HFF-Myc (cell line): ENCODE results near the gene ARMH4.

Experiments
- DNase-seq: peaks from one replicate; pipeline ENCODE4 v3.0.0-alpha.2; 2011; ENCODE audit warnings: low read depth; ENCODE audit errors: extremely low read depth
- H3K4me3 ChIP-seq: replicated peaks from 2 replicates; pipeline ENCODE4 v1.5.1; 2011; ENCODE audit warnings: low read depth, mild to moderate bottlenecking, control low read depth, low read length
- CTCF ChIP-seq: IDR thresholded peaks from 2 replicates; pipeline ENCODE4 v1.5.1; 2012; ENCODE audit warnings: mild to moderate bottlenecking, low read depth, low read length, control low read depth; ENCODE audit errors: missing control alignments

Gene ARMH4

DNA sequence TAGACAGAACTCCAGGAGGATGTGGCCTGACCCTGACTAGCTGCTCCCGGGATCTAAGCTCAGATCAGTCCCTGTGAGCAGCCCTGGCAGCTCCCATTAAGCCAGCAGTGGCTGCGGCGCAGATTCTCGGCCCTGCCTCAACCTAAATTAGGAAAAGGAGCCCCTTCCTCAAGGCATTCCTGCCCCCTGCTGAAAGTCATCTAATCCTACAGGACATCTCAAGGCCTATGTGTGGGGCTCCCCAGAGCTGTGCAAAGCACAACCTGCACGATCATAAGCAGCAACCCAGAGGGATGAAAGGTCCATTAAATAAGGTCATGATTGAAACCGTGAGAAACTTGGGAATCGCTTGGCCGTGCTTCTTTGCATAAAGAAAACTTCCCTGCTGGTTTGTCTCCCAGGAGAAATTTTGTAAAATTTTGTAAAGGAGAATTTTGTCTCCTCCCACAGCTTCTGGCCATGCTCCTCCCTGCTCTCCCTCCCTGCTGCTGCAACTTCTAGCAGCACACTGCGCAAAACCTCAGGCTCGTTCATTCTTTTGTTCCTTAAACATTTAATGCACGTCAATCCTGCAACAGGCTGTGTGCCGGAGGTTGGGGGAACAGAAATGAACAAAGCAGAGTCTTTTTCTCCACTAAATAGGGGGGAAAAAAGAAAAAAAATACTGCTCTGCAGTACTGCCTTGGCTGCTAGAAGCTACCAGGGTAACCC lies 189.5 kb downstream of the ARMH4 start:
- DNase-seq: no peak
- H3K4me3 ChIP-seq: no peak overlapping the region
- TF ChIP-seq CTCF: no peak

GRCh38 chr14:57961786-57962060 lies 190.3 kb downstream of the ARMH4 start:
- no peak for TF ChIP-seq CTCF
- no peak overlapping the region for H3K4me3 ChIP-seq
- no peak for DNase-seq

DNA sequence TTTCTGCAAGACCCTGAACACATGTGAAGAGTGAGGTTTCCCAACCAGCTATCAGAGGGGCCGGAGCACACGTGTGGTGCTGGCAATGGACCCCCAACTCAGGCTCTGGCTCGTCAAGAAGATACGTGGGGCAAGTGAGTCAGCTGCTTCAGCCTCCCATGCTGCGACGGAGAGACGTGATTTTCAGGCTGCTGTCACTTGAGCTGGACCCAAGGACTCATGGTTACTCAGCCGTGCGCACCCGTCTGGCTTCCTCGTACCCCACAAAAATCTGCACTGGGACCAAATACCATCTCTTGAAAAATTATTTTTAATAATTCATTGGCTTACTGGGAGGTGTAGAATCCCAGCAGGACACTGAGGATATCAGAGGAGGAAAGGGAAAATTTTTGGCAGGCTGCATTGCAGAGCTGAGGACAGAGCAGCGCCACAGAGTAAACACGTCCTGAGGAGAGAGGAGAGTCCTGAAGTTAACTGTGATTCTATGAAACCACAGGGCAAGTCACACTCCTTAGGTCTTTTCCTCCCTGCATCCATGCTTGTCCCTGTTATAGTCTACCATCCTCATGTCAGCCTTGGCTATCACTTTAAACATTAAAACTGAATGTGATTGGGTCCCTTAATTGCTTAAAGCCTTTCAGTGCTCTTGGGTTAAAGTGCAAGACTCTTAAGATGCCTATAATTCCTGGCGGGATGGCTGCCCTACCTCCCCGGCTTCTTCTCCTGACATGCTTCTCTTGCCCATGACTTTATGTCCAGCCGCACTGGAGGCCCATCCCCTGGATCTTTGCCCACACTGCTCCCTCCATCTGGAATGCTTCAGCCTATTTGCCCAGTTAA lies 190.8 kb downstream of the ARMH4 start:
- TF ChIP-seq CTCF: no peak
- H3K4me3 ChIP-seq: no peak overlapping the region
- DNase-seq: no peak

- no peak for DNase-seq
- H3K4me3 ChIP-seq: no peak overlapping the region
- TF ChIP-seq CTCF: no peak
These were observed 194.6 kb downstream of the ARMH4 start for GRCh38 chr14:57957441-57957840.
